MM.1S (cell line): ENCODE results near the gene FCHSD1.

ENCODE experiments used
- DNase-seq: peaks from one replicate; pipeline ENCODE4 v3.0.0-alpha.2; 2015
- H2AFZ ChIP-seq: fragments of 300-600 bp; sonication (generic); 2 replicates; pipeline ENCODE4 v1.6.0; 2016; ENCODE audit warnings: antibody characterized with exemption, low read length
- H3F3A ChIP-seq: fragments of 300-600 bp; sonication (generic); 2 replicates; pipeline ENCODE4 v1.6.1; 2016; ENCODE audit warnings: mild to moderate bottlenecking, antibody characterized with exemption, low read length, moderate library complexity, mixed read lengths; ENCODE audit not compliant: insufficient read depth
- H3K27ac ChIP-seq: fragments of 300-600 bp; sonication (generic); 2 replicates; pipeline ENCODE4 v1.5.1; 2016; ENCODE audit warnings: mild to moderate bottlenecking, low read length
- H3K27me3 ChIP-seq: fragments of 300-600 bp; sonication (generic); replicated peaks from 2 replicates; pipeline ENCODE4 v1.6.0; 2016; ENCODE audit warnings: low read length; ENCODE audit not compliant: insufficient read depth
- H3K36me3 ChIP-seq: fragments of 300-600 bp; sonication (generic); replicated peaks from 2 replicates; pipeline ENCODE4 v1.6.1; 2016; ENCODE audit warnings: mild to moderate bottlenecking, low read length, mixed read lengths; ENCODE audit not compliant: insufficient read depth
- H3K4me1 ChIP-seq: fragments of 300-600 bp; sonication (generic); 2 replicates; pipeline ENCODE4 v1.6.1; 2016; ENCODE audit warnings: low read length, mixed read lengths
- H3K4me2 ChIP-seq: fragments of 300-600 bp; sonication (generic); 2 replicates; pipeline ENCODE4 v1.6.0; 2016; ENCODE audit warnings: low read depth, low read length
- H3K4me3 ChIP-seq: fragments of 300-600 bp; sonication (generic); 2 replicates; pipeline ENCODE4 v1.5.1; 2016; ENCODE audit warnings: low read length, mixed read lengths
- H3K79me2 ChIP-seq: fragments of 300-600 bp; sonication (generic); 2 replicates; pipeline ENCODE4 v1.6.1; 2016; ENCODE audit warnings: mixed run types, low read length, mixed read lengths
- H3K9ac ChIP-seq: fragments of 300-600 bp; sonication (generic); 2 replicates; pipeline ENCODE4 v1.6.1; 2016; ENCODE audit warnings: low read length, mixed read lengths
- H3K9me2 ChIP-seq: fragments of 300-600 bp; sonication (generic); replicated peaks from 2 replicates; pipeline ENCODE4 v1.6.1; 2016; ENCODE audit warnings: mild to moderate bottlenecking, low read length, mixed read lengths; ENCODE audit not compliant: insufficient read depth
- H3K9me3 ChIP-seq: fragments of 300-600 bp; sonication (generic); replicated peaks from 2 replicates; pipeline ENCODE4 v1.6.1; 2016; ENCODE audit warnings: mild to moderate bottlenecking, low read length, mixed read lengths; ENCODE audit not compliant: insufficient read depth
- H4K20me1 ChIP-seq: fragments of 300-600 bp; sonication (generic); 2 replicates; pipeline ENCODE4 v1.6.1; 2016; ENCODE audit warnings: mild to moderate bottlenecking, low read length, moderate library complexity, mixed read lengths; ENCODE audit not compliant: insufficient read depth
- CTCF ChIP-seq: fragments of 300-600 bp; sonication (generic); IDR thresholded peaks from 2 replicates; pipeline ENCODE4 v1.5.1; 2016; ENCODE audit warnings: antibody characterized with exemption, low read length, mixed read lengths
- EZH2 ChIP-seq: fragments of 300-600 bp; sonication (generic); optimal IDR thresholded peaks from 2 replicates; pipeline ENCODE3; 2017; ENCODE audit warnings: low read depth, mild to moderate bottlenecking, antibody characterized with exemption, low read length, mixed read lengths
- EZH2phosphoT487 ChIP-seq: fragments of 300-600 bp; sonication (generic); IDR thresholded peaks from 2 replicates; pipeline ENCODE4 v1.6.1; 2018; ENCODE audit warnings: antibody characterized with exemption, low read length

The FCHSD1 gene

GRCh38 chr5:141646026-141646425 lies 5.2 kb downstream of the FCHSD1 start:
- H2AFZ ChIP-seq, result no peak overlapping the region
- DNase-seq, result no peak
- no peaks in the 10 kb centered on the region for H3K9me2 ChIP-seq
- no peaks in the 10 kb centered on the region for H3K9me3 ChIP-seq
- TF ChIP-seq EZH2phosphoT487, result no peak
- no peak for TF ChIP-seq EZH2
- no peak for TF ChIP-seq CTCF
- no peaks in the 10 kb centered on the region for H4K20me1 ChIP-seq
- H3K9ac ChIP-seq, result no peak overlapping the region
- no peaks in the 10 kb centered on the region for H3K27me3 ChIP-seq
- H3K36me3 ChIP-seq, result no peaks in the 10 kb centered on the region
- no peaks in the 10 kb centered on the region for H3K79me2 ChIP-seq
- no peak overlapping the region for H3K4me3 ChIP-seq
- no peaks in the 10 kb centered on the region; the same call in 1 of the 2 replicates for H3K4me1 ChIP-seq
- H3F3A ChIP-seq, result 0 out of 2 replicates have a peak, but pooled peaks cover 5% of the 10 kb centered on the region
- no peak overlapping the region for H3K27ac ChIP-seq
- no peak overlapping the region for H3K4me2 ChIP-seq

GRCh38 chr5:141641634-141642267 lies 9.5 kb downstream of the FCHSD1 start:
- DNase-seq, result peak; percentile 30
- TF ChIP-seq CTCF (peak; percentile 14; the same call in 1 of the 2 replicates), EZH2phosphoT487 (no peak)
- no peaks in the 10 kb centered on the region for H4K20me1 ChIP-seq
- H3F3A ChIP-seq, result peaks cover 16% of the 10 kb centered on the region; the same call in 1 of the 2 replicates
- H3K4me2 ChIP-seq, result no peak overlapping the region
- H3K4me1 ChIP-seq, result peaks cover 4% of the 10 kb centered on the region; the same call in 1 of the 2 replicates
- no peak overlapping the region for H3K9ac ChIP-seq
- no peaks in the 10 kb centered on the region for H3K36me3 ChIP-seq
- H3K27me3 ChIP-seq, result no peaks in the 10 kb centered on the region
- H3K9me3 ChIP-seq, result no peaks in the 10 kb centered on the region
- H3K4me3 ChIP-seq, result no peak overlapping the region
- H3K27ac ChIP-seq, result no peak overlapping the region
- H3K79me2 ChIP-seq, result no peaks in the 10 kb centered on the region
- no peak overlapping the region for H2AFZ ChIP-seq
- no peaks in the 10 kb centered on the region for H3K9me2 ChIP-seq

- Histone ChIP-seq H2AFZ (no peak overlapping the region), H3K4me3 (no peak overlapping the region), H3K27ac (no peak overlapping the region), H3F3A (peaks cover 16% of the 10 kb centered on the region; the same call in 1 of the 2 replicates), H3K9ac (no peak overlapping the region), H3K9me3 (no peaks in the 10 kb centered on the region), H4K20me1 (0 out of 2 replicates have a peak, but pooled peaks cover 1% of the 10 kb centered on the region), H3K4me1 (peaks cover 7% of the 10 kb centered on the region), H3K79me2 (peaks cover 9% of the 10 kb centered on the region), H3K4me2 (no peak overlapping the region), H3K9me2 (no peaks in the 10 kb centered on the region), H3K27me3 (no peaks in the 10 kb centered on the region), H3K36me3 (no peaks in the 10 kb centered on the region)
- no peak for TF ChIP-seq CTCF
- TF ChIP-seq EZH2, result no peak
- no peak for TF ChIP-seq EZH2phosphoT487
- no peak for DNase-seq
Observed at GRCh38 chr5:141640698-141641097, 10.5 kb downstream of the FCHSD1 start.
